ENCODE results near the gene ARHGAP42. TPM values are rescaled to one million over a fixed set of nuclear protein-coding genes. Genes with fewer than 3 reads are reported as not detected.

Gene ARHGAP42
- total and polyA plus RNA-seq, 3 donors from 2014 or later, result 9.8 to 12.1 (median 10.4) TPM

DNA sequence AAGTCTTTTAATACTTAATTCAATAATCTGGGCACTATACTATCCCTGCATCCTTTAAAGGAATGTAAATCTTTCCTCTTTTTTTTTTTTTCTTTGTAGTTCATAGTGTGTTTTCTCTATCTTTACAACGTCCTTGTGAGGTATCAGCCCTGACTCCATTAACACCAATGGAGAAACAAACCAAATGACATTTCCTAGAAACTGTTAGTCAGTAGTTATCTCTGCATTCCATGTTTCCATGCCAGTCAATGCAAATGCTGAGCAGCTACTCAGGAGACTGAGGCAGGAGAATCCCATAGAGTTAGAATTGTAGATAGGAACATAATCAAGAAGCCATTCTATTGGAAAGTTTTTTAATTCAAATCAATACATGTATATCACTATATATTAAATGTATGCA, 182.2 kb downstream of the ARHGAP42 start:
- 75 to 78% methylated on average over 1 of the region's 1 CpG for WGBS, 2 donors
- H3K9me3 ChIP-seq, result no peaks in the 10 kb centered on the region
- H3K4me3 ChIP-seq, result no peak overlapping the region
- TF ChIP-seq POLR2A (IDR thresholded peaks at IDR 0.05), result no peak
- TF ChIP-seq CTCF (IDR thresholded peaks at IDR 0.05), result no peak
- no peak for DNase-seq
- intact Hi-C loops (cut with DNase I; ENCODE audit: low total_unique reads), result no loop called here
- no peaks in the 10 kb centered on the region for H3K36me3 ChIP-seq (ENCODE audit: low read depth, missing control alignments)
- H3K27ac ChIP-seq, result no peak overlapping the region
- no peaks in the 10 kb centered on the region for H3K4me1 ChIP-seq
- H3K27me3 ChIP-seq, result no peaks in the 10 kb centered on the region

DNA sequence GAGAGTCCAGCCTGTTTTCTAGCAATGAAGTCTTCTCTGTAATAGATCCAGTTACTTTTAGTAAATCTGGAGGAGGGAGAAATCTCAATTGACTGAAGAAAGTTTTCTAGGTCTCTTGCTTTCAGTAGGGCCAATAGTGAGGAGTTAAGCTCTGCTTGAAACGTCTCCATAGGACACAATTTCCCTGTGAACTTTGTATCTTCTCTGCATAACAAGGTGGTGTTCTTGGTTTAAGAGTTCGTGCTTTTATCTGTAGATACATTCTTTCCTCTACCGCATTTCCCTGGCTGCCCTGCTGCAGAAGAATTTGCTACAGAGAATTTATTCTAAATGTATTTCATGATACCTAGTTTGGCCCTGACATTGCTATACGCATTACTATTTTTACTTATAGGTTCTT, 183.1 kb downstream of the ARHGAP42 start:
- intact Hi-C loops (cut with DNase I; ENCODE audit: low total_unique reads), result no loop called here
- Histone ChIP-seq H3K27me3 (no peaks in the 10 kb centered on the region), H3K4me1 (no peaks in the 10 kb centered on the region), H3K27ac (no peak overlapping the region), H3K9me3 (no peaks in the 10 kb centered on the region), H3K4me3 (no peak overlapping the region), H3K36me3 (ENCODE audit: low read depth, missing control alignments) (no peaks in the 10 kb centered on the region)
- TF ChIP-seq POLR2A (IDR thresholded peaks at IDR 0.05), result no peak
- no peak for TF ChIP-seq CTCF (IDR thresholded peaks at IDR 0.05)
- 51 to 67% methylated on average over 4 of the region's 4 CpGs for WGBS, 2 donors
- no peak for DNase-seq

DNA sequence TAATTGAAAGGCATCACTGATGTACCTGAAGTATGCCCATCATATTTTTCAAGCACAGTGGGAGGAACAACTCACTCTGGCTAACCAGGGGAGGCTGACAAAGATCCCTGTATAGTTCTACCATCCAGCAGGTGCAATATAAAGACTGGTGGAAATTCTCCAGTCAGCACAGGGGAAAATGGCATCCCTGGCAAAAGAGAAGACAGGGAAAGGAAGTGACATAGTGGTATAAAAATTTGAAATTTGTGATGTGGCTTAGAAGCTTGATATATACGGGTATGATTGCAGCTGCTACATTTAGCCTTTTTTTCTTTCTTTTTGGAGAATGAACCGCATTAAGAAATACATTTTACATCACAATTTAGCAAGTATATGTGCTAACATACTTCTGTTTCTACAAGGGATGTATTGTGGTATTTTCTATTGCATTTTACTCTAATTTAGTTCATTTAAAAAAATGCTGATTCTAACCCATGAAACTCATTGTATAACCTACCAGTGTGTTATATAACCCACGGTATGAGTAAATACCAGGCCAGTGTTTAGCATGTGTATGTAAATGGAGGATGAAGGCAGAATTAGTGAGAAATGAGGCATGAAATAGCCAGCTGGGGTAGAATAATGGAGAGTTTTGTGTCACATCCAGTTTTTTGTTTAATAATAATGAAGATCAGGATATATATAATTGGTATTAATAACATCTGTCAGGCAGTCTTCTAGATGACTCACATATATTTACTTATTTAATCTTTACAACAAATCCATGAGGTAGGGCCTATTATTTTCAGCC, 186.1 kb downstream of the ARHGAP42 start:
- no peak for DNase-seq
- intact Hi-C loops (cut with DNase I; ENCODE audit: low total_unique reads), result no loop called here
- no peaks in the 10 kb centered on the region for H3K9me3 ChIP-seq
- 92 to 94% methylated on average over 3 of the region's 3 CpGs for WGBS, 2 donors
- TF ChIP-seq CTCF (IDR thresholded peaks at IDR 0.05) (no peak), POLR2A (IDR thresholded peaks at IDR 0.05) (no peak)
- H3K4me3 ChIP-seq, result no peak overlapping the region
- H3K36me3 ChIP-seq (ENCODE audit: low read depth, missing control alignments), result no peaks in the 10 kb centered on the region
- H3K27ac ChIP-seq, result no peak overlapping the region
- no peaks in the 10 kb centered on the region for H3K4me1 ChIP-seq
- H3K27me3 ChIP-seq, result no peaks in the 10 kb centered on the region

DNA sequence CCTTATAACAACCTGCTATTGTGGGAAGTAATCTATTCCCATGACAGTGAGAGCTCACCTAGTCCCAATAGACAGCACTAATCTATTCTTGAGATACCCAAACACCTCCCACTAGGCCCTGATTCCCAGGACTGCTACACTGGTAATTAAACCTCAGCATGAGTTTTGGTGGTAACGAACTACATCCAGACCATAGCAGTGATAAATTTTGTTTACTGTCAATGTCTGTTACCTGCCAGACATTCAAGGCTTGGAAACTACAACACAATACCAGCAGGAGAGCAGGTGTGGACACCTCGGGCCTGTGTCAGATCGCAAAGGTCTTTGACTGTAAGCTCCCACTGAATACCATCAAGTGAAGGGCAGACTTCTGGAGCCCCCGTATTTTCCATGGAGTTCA, 187.1 kb downstream of the ARHGAP42 start:
- TF ChIP-seq CTCF (IDR thresholded peaks at IDR 0.05) (no peak), POLR2A (IDR thresholded peaks at IDR 0.05) (no peak)
- intact Hi-C loops (cut with DNase I; ENCODE audit: low total_unique reads), result no loop called here
- H3K36me3 ChIP-seq (ENCODE audit: low read depth, missing control alignments), result no peaks in the 10 kb centered on the region
- no peak for DNase-seq
- no peaks in the 10 kb centered on the region for H3K27me3 ChIP-seq
- no peaks in the 10 kb centered on the region for H3K9me3 ChIP-seq
- WGBS, 2 donors, result 89 to 100% methylated on average over 3 to 4 of the region's 4 CpGs
- no peaks in the 10 kb centered on the region for H3K4me1 ChIP-seq
- no peak overlapping the region for H3K27ac ChIP-seq
- no peak overlapping the region for H3K4me3 ChIP-seq

- Histone ChIP-seq H3K27me3 (no peaks in the 10 kb centered on the region), H3K4me3 (no peak overlapping the region), H3K36me3 (ENCODE audit: low read depth, missing control alignments) (no peaks in the 10 kb centered on the region), H3K9me3 (no peaks in the 10 kb centered on the region), H3K27ac (no peak overlapping the region), H3K4me1 (no peaks in the 10 kb centered on the region)
- no peak for DNase-seq
- intact Hi-C loops (cut with DNase I; ENCODE audit: low total_unique reads), result no loop called here
- TF ChIP-seq POLR2A (IDR thresholded peaks at IDR 0.05), result no peak
- TF ChIP-seq CTCF (IDR thresholded peaks at IDR 0.05), result no peak
- 92% methylated on average over 6 to 8 of the region's 8 CpGs for WGBS, 2 donors
Observed at GRCh38 chr11:100875521-100875869, 188.4 kb downstream of the ARHGAP42 start.

All from testis (tissue), 3 donors.